ENCODE results near the gene TAF1.
"Not testable (repeated sequence)": the region's sequence is repeated elsewhere in the genome, so short reads cannot be mapped to it uniquely, and the experiment has no call there.

Gene TAF1

DNA sequence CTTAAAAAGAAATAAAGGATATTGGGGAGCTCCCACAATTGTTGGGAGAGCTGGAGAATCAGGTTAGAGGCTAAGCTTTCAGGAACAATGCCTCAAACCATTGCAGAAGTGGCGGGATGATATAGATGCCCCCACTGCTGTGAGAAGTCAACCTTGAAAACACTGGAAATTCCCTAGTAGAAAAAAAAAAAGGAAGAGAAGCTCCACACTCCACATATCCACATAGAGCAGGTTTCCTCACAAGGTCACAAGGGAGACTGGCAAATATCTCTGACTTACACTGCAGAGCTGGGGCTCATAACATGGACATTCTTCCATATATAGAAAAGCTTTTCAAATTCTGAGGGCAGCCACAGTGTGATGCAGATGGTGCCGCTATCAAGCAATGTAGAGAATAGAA lies 144.0 kb downstream of the TAF1 start:
- ATAC-seq = no peak
- no peak for TF ChIP-seq SNAI2 (CRISPR knock-in tag; IDR thresholded peaks at IDR 0.05)
- TF ChIP-seq ZNF70 (CRISPR knock-in tag; IDR thresholded peaks at IDR 0.05) = no peak
- no peak for TF ChIP-seq RARB (CRISPR knock-in tag; IDR thresholded peaks at IDR 0.05)
- no peak for TF ChIP-seq ZFP3 (CRISPR knock-in tag; IDR thresholded peaks at IDR 0.05)
- TF ChIP-seq ESRRG (CRISPR knock-in tag; IDR thresholded peaks at IDR 0.05) = no peak
- TF ChIP-seq, protein P1, sequence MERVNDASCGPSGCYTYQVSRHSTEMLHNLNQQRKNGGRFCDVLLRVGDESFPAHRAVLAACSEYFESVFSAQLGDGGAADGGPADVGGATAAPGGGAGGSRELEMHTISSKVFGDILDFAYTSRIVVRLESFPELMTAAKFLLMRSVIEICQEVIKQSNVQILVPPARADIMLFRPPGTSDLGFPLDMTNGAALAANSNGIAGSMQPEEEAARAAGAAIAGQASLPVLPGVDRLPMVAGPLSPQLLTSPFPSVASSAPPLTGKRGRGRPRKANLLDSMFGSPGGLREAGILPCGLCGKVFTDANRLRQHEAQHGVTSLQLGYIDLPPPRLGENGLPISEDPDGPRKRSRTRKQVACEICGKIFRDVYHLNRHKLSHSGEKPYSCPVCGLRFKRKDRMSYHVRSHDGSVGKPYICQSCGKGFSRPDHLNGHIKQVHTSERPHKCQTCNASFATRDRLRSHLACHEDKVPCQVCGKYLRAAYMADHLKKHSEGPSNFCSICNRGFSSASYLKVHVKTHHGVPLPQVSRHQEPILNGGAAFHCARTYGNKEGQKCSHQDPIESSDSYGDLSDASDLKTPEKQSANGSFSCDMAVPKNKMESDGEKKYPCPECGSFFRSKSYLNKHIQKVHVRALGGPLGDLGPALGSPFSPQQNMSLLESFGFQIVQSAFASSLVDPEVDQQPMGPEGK (CRISPR knock-in tag; IDR thresholded peaks at IDR 0.05; ENCODE audit: borderline replicate concordance) = no peak
- TF ChIP-seq ISL1 (CRISPR knock-in tag; IDR thresholded peaks at IDR 0.05) = no peak
- TF ChIP-seq, protein P2, sequence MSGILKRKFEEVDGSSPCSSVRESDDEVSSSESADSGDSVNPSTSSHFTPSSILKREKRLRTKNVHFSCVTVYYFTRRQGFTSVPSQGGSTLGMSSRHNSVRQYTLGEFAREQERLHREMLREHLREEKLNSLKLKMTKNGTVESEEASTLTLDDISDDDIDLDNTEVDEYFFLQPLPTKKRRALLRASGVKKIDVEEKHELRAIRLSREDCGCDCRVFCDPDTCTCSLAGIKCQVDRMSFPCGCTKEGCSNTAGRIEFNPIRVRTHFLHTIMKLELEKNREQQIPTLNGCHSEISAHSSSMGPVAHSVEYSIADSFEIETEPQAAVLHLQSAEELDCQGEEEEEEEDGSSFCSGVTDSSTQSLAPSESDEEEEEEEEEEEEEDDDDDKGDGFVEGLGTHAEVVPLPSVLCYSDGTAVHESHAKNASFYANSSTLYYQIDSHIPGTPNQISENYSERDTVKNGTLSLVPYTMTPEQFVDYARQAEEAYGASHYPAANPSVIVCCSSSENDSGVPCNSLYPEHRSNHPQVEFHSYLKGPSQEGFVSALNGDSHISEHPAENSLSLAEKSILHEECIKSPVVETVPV (CRISPR knock-in tag; IDR thresholded peaks at IDR 0.05) = no peak
- TF ChIP-seq TCF4 (CRISPR knock-in tag; IDR thresholded peaks at IDR 0.05; ENCODE audit: borderline replicate concordance) = no peak
- TF ChIP-seq ZNF8 (CRISPR knock-in tag; IDR thresholded peaks at IDR 0.05) = no peak
- TF ChIP-seq OSR1 (CRISPR knock-in tag; IDR thresholded peaks at IDR 0.05) = no peak
- no peak for TF ChIP-seq ZFP30 (CRISPR knock-in tag; IDR thresholded peaks at IDR 0.05)
- TF ChIP-seq CSDC2 (CRISPR knock-in tag; IDR thresholded peaks at IDR 0.05) = no peak

DNA sequence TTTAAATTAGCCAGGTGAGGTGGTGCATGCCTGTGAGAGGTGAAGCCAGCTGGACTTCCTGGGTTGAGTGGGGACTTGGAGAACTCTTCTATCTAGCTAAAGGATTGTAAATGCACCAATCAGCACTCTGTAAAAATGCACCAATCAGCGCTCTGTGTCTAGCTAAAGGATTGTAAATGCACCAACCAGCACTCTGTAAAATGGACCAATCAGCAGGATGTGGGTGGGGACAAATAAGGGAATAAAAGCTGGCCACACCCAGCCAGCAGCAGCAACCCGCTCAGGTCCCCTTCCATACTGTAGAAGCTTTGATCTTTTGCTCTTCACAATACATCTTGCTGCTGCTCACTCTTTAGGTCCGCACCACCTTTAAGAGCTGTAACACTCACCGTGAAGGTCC lies 147.6 kb downstream of the TAF1 start:
- not testable (repeated sequence) for ATAC-seq

DNA sequence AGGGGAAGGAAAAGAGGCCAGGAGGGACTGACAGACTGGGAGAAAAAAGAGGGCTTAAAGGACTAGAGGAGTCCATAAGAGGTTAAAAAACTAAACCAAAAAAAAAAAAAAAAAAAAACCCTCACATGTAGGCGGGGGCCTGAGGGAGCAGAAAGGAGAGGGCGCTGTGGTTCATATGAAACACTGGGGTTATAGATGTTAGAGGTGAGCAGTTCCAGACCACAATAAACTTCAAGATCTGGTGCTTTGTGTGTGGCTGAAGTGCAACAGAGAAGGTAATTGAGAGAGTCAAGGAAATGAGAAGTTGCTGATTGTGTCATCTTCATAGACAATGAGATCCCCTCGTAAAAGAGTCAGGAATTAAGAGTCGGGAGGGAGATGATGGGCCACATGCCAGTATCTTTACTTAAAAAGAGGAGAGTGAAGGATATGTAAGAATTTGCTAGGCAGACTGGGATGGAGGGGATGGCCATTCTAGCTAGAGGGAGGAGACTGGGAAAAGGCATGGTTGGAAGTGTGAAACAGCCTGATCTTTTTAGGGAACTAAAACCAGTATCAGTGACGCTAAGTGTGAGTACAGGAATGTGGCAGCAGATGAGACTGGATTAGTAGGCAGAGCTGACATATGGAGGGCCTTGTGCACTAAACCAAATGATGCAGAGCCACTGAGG lies 148.3 kb downstream of the TAF1 start:
- no peak for ATAC-seq
- TF ChIP-seq, protein P3, sequence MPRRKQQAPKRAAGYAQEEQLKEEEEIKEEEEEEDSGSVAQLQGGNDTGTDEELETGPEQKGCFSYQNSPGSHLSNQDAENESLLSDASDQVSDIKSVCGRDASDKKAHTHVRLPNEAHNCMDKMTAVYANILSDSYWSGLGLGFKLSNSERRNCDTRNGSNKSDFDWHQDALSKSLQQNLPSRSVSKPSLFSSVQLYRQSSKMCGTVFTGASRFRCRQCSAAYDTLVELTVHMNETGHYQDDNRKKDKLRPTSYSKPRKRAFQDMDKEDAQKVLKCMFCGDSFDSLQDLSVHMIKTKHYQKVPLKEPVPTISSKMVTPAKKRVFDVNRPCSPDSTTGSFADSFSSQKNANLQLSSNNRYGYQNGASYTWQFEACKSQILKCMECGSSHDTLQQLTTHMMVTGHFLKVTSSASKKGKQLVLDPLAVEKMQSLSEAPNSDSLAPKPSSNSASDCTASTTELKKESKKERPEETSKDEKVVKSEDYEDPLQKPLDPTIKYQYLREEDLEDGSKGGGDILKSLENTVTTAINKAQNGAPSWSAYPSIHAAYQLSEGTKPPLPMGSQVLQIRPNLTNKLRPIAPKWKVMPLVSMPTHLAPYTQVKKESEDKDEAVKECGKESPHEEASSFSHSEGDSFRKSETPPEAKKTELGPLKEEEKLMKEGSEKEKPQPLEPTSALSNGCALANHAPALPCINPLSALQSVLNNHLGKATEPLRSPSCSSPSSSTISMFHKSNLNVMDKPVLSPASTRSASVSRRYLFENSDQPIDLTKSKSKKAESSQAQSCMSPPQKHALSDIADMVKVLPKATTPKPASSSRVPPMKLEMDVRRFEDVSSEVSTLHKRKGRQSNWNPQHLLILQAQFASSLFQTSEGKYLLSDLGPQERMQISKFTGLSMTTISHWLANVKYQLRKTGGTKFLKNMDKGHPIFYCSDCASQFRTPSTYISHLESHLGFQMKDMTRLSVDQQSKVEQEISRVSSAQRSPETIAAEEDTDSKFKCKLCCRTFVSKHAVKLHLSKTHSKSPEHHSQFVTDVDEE (CRISPR knock-in tag; IDR thresholded peaks at IDR 0.05) = no peak
- no peak for TF ChIP-seq CSDC2 (CRISPR knock-in tag; IDR thresholded peaks at IDR 0.05)

DNA sequence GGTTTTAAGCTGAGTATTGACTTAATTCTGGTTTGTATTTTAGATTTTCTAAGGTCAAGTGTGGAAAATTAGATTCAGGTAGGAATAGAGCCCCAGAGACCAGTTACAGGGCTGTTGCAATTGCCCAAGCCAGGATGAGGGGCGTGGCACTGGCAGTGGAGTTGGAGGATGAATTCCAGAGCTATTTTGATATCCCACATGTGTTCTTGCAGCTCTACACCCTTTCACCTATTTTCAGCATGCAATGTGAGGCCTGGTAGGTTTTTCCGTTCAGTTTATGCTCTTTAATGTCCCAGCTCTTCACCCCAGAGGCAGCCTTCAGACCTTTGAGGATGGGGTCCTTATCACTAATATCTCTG lies 148.9 kb downstream of the TAF1 start:
- no peak for ATAC-seq
- no peak for TF ChIP-seq ESRRG (CRISPR knock-in tag; IDR thresholded peaks at IDR 0.05)
- no peak for TF ChIP-seq ZC3H10 (CRISPR knock-in tag; IDR thresholded peaks at IDR 0.05)
- TF ChIP-seq TOX (CRISPR knock-in tag; IDR thresholded peaks at IDR 0.05; ENCODE audit: borderline replicate concordance) = no peak
- TF ChIP-seq RARB (CRISPR knock-in tag; IDR thresholded peaks at IDR 0.05) = no peak

Data from SK-N-SH treated with all-trans-retinoic acid at 6 μM for 48 hours (cell line).